Pancreas (tissue), 10 donors: ENCODE measurements around the gene STRIP1. TPM values are rescaled to one million over a fixed set of nuclear protein-coding genes. Genes with fewer than 3 reads are reported as not detected.

Experiments used
- ATAC-seq, 4 donors: fragments of 200-7000 bp; cut with Tn5 transposase; one replicate each; pipeline versions ENCODE4 v1.8.0 to v1.9.1; 2020; ENCODE audit warnings: mild to moderate bottlenecking in 4 of 4, moderate library complexity in 4 of 4
- DNase-seq, 6 donors: peaks; one replicate each; pipeline ENCODE4 v3.0.0-alpha.2; 2020
- FAIRE-seq: peaks from 2 replicates; lab custom pipeline; 2012; peaks lifted over from hg19 to GRCh38; lab: Jason Lieb, UNC
- H3K27ac ChIP-seq, 4 donors: fragments of 200-600 bp; sonication (generic); 1 replicate in 3 of 4; 2 replicates in 1 of 4; pipeline versions ENCODE4 v1.5.0 to v1.8.0; 2020
- H3K27me3 ChIP-seq, 4 donors: fragments of 200-600 bp; one replicate each; pipeline ENCODE4 v1.8.0; 2021
- H3K36me3 ChIP-seq, 3 donors: fragments of 200-600 bp; sonication (generic) in 1 of 3; one replicate each; pipeline versions ENCODE4 v1.5.0 to v1.8.0; 2020 to 2021
- H3K4me1 ChIP-seq, 3 donors: fragments of 200-600 bp; one replicate each; pipeline ENCODE4 v1.8.0; 2021
- H3K4me3 ChIP-seq, 4 donors: fragments of 200-600 bp; sonication (generic) in 2 of 4; one replicate each; pipeline versions ENCODE4 v1.5.0 to v1.8.0; 2020 to 2021
- H3K9me3 ChIP-seq, 4 donors: fragments of 200-600 bp; one replicate each; pipeline ENCODE4 v1.8.0; 2021
- WGBS, 2 donors: extraction: QIAGEN DNeasy Blood & Tissue Kit; methylation state at CpG; one replicate each; pipeline ENCODE4 v1.1.7; 2013; 5-methylcytosine and 5-hydroxymethylcytosine counted together
- intact Hi-C, 3 donors: fragments of 100-400 bp; cut with DNase I; formaldehyde crosslinking; loops; one replicate each; pipeline versions ENCODE4 v1.11.1 to v1.14.2; 2022
- polyA plus RNA-seq, 2 donors: library from polyadenylated mRNA; stranded (reverse); fragments of 200-250 nt; gene quantifications; one replicate each; pipeline ENCODE4 v1.2.3, GENCODE V29; 2013
- total RNA-seq, 6 donors: library from RNA; stranded (reverse); fragmentation: NEBNext Ultra II Directional in 4 of 6; extraction: Animal tissue kit (Norgen Biotek cat#: 25700) in 4 of 6; gene quantifications; one replicate each; pipeline versions ENCODE4 v1.2.1 to v1.2.4, GENCODE V29; 2021 to 2023
- TF ChIP-seq, protein P1 (sequence below), 4 donors: fragments of 200-600 bp; sonication (generic) in 3 of 4; IDR thresholded peaks; one replicate each; pipeline versions ENCODE4 v1.5.0 to v1.8.0; 2021; ENCODE audit warnings: antibody characterized with exemption in 4 of 4
- donor health status: healthy with polysubstance abuse.
- donor health status: DM: no; HTN: no; CAD: no; lungs with moderate emphysema.
- donor health status: DM: no; HTN: no; CAD: no.
- donor health status: control.
- donor health status: control.
- donor health status: Bipolar disorder and iron deficiency.
- donor health status: DM: yes; HTN: yes; CAD: no.
- donor health status: DM: no; HTN: no; CAD: no.
- donor health status: DM: no; HTN: no; CAD: no.
- donor health status: DM: yes; HTN: yes; CAD: no.

The STRIP1 gene
- total and polyA plus RNA-seq, 8 donors, result 10.7 to 24.9 (median 14.5) TPM

DNA sequence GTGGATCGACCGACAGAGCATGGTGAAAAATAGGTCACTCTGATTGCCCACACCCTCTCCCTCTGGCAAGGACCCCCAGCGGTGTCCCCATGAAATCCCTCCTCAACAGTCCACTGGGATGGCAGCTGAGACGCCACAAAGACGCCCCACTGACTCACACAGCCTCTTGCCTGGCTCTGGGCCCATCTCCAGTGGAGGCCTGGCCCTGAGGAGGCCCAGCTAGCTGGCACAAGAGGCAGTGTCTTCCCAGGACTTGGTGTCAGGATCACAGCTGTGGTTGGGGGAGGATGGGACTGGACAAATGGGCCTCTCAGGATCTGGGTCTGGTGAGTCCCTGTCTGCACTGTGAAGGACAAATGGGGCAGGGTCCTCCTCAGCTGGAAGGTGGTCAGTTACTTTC, 31.4 kb downstream of the STRIP1 start:
- FAIRE-seq (no peak), ATAC-seq (no peak), DNase-seq (no peak)
- no peaks in the 10 kb centered on the region for H3K4me1 ChIP-seq
- TF ChIP-seq, protein P1, sequence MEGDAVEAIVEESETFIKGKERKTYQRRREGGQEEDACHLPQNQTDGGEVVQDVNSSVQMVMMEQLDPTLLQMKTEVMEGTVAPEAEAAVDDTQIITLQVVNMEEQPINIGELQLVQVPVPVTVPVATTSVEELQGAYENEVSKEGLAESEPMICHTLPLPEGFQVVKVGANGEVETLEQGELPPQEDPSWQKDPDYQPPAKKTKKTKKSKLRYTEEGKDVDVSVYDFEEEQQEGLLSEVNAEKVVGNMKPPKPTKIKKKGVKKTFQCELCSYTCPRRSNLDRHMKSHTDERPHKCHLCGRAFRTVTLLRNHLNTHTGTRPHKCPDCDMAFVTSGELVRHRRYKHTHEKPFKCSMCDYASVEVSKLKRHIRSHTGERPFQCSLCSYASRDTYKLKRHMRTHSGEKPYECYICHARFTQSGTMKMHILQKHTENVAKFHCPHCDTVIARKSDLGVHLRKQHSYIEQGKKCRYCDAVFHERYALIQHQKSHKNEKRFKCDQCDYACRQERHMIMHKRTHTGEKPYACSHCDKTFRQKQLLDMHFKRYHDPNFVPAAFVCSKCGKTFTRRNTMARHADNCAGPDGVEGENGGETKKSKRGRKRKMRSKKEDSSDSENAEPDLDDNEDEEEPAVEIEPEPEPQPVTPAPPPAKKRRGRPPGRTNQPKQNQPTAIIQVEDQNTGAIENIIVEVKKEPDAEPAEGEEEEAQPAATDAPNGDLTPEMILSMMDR (IDR thresholded peaks at IDR 0.05), result no peak
- WGBS, 2 donors, result 93 to 96% methylated on average over 5 of the region's 5 CpGs
- peaks cover 9 to 29% (median 16%) of the 10 kb centered on the region in 4 donors for H3K27me3 ChIP-seq
- H3K9me3 ChIP-seq, result no peaks in the 10 kb centered on the region
- no peak overlapping the region for H3K4me3 ChIP-seq
- no peaks in the 10 kb centered on the region for H3K36me3 ChIP-seq
- intact Hi-C loops, result no loop called here
- H3K27ac ChIP-seq, result no peak overlapping the region

DNA sequence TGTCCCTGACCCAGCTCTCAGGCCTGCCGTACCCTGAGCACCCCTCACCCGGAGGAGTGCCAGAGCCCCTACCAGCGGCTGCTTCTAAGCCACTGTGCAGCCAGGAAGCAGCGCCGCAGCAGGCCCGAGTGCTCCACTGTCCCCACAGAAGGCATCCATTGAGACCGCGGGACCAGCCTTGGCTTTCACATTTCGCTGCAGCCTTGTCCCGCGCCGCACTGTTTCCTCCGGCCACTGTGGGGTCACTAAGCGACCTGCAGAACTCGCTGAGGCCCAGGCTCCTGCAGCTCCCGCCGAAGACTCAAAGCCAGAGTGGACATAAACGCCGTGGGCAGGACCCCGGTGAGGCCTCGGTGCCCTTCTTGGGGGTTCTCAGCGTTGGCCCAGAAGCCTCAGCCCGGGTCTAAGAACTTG, 33.1 kb downstream of the STRIP1 start:
- peak in 1 of 6 donors; percentile 66 for DNase-seq
- intact Hi-C loops, result no loop called here
- H3K27me3 ChIP-seq, result peaks cover 9 to 44% (median 16%) of the 10 kb centered on the region in 4 donors

DNA sequence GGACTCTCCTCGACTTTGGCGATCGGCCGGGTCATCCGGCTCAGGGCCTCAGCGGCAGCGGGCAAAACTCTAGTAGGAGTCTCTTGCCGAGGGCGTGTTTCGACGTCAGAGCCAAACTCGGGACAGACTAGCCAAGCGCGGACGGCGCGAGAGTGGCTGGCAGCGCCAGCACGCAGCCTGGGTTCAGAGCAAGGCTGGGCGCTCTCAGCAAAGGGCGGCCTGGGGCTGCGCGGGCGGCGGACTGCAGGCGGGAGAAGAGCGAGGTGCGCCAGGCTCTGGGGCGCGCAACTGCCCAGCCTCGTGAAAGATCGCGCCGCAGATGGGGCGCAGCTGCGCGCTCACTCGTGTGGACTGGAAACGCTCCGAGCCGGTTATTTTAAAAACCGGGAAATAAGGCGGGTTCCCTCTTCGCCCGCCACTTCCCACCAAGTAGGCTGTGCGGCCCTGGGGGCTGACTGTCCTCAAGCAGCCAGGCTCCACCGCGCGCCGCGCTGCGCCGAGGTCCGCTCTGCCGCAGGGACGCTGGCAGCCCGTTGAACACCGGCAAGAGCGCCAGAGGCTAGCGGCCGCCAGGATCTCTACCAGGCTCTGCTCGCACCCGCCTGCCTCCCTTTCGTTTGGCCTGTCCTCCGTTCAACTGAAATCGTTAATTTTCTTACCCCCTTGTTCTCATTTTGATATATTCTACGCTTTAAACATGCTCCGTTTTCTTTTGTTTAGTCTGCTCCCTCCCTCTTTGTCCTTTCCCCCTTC, 33.6 kb downstream of the STRIP1 start:
- TF ChIP-seq, protein P1 (IDR thresholded peaks at IDR 0.05), result no peak
- WGBS, 2 donors, result 17 to 18% methylated on average over 63 to 68 of the region's 68 CpGs

More for the DNA sequence above, 33.1 kb downstream of the STRIP1 start:
- no peaks in the 10 kb centered on the region for H3K36me3 ChIP-seq
- no peaks in the 10 kb centered on the region for H3K4me1 ChIP-seq
- H3K9me3 ChIP-seq, result no peaks in the 10 kb centered on the region
- FAIRE-seq (no peak), ATAC-seq (no peak)
- no peak overlapping the region for H3K27ac ChIP-seq
- WGBS, 2 donors, result 50 to 51% methylated on average over 23 of the region's 23 CpGs
- TF ChIP-seq, protein P1 (IDR thresholded peaks at IDR 0.05), result no peak
- no peak overlapping the region for H3K4me3 ChIP-seq

DNA sequence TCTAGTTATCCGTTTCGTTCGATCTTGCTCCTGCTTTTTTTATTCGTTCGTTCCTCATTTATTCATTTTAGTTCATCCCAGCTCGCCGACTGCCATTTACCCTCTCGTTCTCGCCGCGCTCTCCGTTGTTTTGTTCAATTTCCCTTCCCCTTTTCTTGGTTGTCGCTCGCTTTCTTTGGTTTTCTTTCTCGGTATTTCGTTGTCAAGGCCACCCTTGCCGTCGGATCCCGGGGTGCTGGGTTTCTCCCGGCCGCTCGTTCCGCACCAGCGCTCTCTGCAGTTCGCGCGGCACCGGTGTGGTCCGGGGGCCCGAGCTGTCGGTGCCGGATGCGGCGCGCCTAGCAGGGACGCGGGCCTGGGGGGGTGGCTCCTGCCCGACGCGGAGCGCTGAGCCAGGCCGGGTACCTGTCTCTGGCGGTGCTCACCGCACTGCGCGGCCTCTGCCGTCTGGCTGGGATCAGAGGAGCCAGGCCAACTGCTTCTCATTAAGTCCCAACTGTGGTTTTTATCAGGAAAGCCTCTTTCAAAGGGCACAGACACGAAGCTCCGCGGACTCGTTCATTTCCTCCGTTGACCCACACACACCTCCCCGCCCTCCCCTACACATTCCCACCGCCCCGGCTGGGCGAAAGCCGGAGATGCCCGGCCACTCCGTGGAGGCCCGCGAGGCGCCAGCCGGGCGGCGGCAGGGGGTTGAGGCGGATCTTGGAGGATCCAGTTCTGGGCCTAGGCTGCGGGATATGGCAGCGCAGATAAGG, 34.4 kb downstream of the STRIP1 start:
- Histone ChIP-seq H3K36me3 (no peaks in the 10 kb centered on the region), H3K27me3 (peaks cover 9 to 44% (median 16%) of the 10 kb centered on the region in 4 donors), H3K9me3 (no peaks in the 10 kb centered on the region), H3K27ac (no peak overlapping the region), H3K4me1 (no peaks in the 10 kb centered on the region), H3K4me3 (no peak overlapping the region)
- TF ChIP-seq, protein P1 (IDR thresholded peaks at IDR 0.05), result no peak
- no peak for FAIRE-seq
- no peak for DNase-seq
- ATAC-seq, result peak in 1 of 4 donors; percentile 19
- intact Hi-C loops, result no loop called here
- WGBS, 2 donors, result 14 to 15% methylated on average over 68 of the region's 68 CpGs

More for the DNA sequence above, 33.6 kb downstream of the STRIP1 start:
- no peaks in the 10 kb centered on the region for H3K4me1 ChIP-seq
- DNase-seq (no peak), FAIRE-seq (no peak), ATAC-seq (peak in 1 of 4 donors; percentile 27)
- no peak overlapping the region for H3K27ac ChIP-seq
- no peaks in the 10 kb centered on the region for H3K36me3 ChIP-seq
- intact Hi-C loops, result no loop called here
- peaks cover 9 to 44% (median 16%) of the 10 kb centered on the region in 4 donors for H3K27me3 ChIP-seq
- no peak overlapping the region for H3K4me3 ChIP-seq
- H3K9me3 ChIP-seq, result no peaks in the 10 kb centered on the region
